ENCODE measurements around the gene ATP6V1G1.

DNA sequence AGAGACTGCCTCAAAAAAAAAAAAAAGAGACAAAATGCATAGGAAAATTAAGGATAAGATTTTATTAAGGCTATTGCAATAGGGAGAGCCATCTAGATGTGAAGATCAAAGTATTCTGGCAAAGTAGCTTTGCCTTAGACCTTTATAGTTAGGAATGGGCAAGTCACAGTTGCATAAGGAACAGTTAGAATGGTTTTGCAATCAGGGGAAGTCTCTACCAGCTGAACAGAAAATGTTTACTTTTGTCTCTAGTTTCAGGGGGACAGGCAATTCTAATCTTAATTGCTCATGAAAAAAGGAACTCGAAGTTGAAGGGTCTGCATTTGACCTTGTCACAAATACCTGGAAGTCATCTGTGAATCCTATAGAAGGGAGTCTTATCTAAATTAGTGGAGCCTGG, 13.1 kb upstream of the ATP6V1G1 start:
- TF ChIP-seq POLR2AphosphoS5 (IDR thresholded peaks at IDR 0.05): no peak
- TF ChIP-seq, protein P1, sequence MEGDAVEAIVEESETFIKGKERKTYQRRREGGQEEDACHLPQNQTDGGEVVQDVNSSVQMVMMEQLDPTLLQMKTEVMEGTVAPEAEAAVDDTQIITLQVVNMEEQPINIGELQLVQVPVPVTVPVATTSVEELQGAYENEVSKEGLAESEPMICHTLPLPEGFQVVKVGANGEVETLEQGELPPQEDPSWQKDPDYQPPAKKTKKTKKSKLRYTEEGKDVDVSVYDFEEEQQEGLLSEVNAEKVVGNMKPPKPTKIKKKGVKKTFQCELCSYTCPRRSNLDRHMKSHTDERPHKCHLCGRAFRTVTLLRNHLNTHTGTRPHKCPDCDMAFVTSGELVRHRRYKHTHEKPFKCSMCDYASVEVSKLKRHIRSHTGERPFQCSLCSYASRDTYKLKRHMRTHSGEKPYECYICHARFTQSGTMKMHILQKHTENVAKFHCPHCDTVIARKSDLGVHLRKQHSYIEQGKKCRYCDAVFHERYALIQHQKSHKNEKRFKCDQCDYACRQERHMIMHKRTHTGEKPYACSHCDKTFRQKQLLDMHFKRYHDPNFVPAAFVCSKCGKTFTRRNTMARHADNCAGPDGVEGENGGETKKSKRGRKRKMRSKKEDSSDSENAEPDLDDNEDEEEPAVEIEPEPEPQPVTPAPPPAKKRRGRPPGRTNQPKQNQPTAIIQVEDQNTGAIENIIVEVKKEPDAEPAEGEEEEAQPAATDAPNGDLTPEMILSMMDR (IDR thresholded peaks at IDR 0.05): no peak

Measured in breast epithelium (tissue), 3 donors.